Germinal center (tissue), 1 donor: ENCODE data around the gene PAQR5.
"Not testable (repeated sequence)": the region's sequence is repeated elsewhere in the genome, so short reads cannot be mapped to it uniquely, and the experiment has no call there.

Experiments
- DNase-seq: peaks from one replicate; pipeline ENCODE4 v3.0.0; 2012; ENCODE audit warnings: mixed read lengths, low spot score

PAQR5 gene

DNA sequence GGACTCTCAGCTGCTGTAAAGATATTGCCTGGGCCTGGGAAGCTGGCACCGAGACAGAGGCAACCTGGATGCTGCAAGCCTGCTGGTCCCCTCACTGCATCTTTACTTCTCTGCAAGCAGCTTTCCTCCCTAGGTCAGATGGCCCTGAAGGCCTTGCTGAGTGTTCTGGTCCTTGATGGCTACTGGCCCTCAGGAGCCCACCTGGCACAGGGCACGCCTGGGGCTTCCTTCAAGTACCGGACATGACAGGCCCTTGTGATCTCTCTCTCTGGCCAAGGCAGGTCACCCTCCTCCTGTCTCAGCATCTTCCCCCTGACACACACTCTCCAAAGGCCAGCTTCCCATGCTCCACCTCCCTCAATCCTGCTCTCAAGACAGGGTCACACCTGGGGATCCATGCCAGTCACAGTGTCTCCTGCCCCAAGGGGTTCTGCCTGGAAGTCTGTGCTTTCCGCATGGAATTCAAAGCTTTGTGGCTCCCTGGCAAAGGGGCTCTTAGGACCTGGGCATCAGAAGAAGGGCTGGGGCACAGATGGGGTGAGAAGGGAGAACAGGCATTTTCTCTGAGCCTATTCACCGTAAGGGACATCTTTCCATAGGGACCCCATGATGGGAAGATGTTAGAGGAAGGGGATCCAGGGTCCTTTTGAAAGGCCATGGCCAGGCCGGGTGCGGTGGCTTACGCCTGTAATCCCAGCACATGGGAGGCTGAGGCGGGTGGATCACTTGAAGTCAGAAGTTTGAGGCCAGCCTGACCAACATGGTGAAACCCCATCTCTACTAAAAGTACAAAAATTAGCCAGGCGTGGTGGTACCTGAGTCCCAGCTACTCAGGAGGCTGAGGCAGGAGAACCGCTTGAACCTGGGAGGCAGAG lies 4.7 kb upstream of the PAQR5 start:
- no peak for DNase-seq

DNA sequence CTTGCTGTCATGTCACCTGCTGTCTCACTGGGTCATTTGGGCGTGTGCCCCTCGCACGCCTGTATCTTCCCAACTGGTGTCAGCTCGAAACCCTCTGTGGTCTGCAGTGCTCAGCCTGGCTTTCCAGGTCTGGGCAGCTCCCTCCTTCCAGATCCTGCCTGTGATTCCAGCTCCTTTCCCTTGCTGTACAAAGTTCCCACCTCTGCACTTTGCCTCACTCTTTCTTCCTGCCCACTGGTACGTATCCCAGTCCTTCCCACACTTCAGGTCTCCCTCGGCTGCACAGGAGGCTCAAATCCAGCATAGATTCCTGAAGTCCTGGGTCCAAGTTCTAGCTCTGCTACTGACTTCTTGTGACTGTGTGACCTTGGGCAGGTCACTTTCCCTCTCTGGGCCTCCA lies 2.1 kb upstream of the PAQR5 start:
- no peak for DNase-seq

DNA sequence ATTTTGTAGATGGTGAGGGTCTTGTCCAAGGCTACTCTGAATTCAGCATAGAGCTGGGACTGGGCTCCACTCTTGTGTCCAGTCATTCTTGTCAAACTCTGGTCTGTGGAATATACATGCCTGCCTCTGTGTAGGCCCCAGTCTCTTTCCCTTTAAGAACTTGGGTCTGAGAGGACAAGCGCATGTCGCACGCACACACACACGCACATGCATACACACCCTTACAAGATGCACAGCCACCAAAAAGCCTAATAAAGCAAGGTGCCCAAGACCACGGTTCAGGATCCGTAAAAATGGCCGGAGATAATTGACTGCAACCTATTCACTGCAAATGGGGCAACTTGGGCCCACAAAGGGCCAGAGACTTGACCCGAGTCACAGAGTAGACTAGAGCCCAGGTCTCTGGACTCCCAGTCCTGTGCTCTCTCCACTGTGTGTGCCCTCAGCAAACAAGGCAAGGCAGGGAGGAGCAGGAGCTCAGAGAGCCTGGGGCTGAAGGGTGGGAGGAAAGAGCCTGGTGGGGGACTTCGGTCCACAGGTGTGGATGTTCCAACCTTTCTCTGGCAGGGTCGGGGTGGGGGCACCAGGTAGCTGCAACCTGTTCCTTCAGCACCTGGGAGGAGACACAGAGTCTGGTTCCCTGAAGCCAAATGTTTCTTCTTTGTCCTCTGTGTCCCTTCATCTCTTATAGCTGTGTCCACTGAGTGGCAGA lies 914 bp upstream of the PAQR5 start:
- DNase-seq, result no peak

DNA sequence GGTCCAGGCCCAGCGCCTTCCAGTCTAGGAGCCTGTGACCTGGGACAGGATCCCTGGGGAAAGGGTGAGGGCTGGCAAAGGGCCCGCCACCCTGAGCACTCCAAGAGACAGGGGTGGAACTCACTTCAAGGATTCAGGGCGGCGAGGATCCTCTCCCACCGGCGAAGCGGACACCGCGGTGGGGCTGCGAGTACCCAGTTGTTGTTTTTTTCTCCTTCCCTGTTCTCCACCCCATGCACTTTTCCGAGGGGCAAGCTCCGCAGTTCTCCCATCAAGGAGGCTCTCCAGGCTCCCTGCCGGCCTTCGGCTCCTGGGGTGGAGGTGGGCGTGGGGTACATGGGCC lies 387 bp upstream of the PAQR5 start:
- no peak for DNase-seq

DNA sequence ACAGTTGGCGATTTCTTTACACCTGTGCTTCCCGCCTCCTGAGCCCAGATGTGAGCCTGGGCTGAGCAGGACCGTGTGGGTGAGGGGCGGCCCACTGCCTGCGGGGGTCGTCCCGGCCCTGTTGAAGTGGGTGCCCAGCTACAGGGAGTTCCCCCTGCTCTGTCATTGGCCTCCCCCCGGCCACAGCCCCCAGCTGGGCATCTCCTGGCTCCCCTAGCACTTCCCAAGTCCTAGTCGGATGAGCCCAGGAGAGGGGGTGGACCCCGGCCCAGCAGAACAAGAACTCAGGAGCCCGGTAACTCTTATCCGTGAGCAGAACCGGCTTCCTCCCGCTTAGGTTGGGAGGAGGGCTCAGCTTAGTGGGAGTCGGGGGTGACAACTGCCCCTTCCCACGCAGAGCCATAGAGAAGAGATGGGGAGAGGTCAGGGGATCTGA lies 757 bp downstream of the PAQR5 start:
- no peak for DNase-seq

DNA sequence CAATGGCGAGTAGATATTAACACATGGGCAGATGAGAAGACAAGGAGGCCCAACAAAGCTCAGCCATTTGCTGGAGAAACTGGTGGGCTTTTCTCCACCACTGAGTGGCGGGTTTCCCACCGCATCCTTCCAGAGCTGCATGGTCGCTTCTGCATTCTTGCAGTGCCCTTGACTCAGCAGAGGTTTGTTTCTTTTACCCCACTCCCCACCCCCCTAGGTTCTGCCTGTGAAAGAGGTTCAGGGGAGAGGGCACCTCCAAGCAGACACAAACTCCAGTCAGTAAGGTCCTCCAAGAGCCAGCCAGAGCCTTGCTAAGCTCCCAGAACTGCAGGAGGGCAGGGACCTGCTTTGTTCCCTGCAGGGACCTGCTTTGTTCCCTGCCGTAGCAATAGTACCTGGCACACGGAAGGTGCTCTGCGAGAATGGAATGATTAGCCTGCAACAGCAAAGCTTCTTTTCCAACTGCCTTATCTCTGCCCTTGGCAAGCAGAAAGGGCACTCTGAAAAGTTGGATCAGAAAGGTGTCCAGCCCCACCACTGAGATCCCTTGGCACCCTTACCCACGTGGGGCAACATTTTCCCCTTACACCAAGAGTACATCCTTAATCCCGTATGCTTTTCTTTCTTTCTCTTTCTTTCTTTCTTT lies 1.4 kb downstream of the PAQR5 start:
- no peak for DNase-seq

DNA sequence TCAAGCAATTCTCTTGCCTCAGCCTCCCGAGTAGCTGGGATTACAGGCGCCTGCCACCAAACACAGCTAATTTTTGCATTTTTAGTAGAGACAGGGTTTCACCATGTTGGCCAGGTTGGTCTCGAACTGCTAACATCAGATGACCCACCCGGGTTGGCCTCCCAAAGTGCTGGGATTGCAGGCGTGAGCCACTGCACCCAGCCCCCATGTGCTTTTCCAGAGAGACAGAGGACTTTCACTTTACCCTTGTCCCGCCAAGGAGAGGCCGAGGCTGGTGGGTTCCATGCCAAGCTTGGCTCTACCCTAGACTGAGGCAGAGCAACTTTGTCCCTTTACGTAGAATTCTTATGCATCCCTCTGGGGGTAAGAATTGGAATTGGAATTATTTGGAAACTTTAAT lies 2.4 kb downstream of the PAQR5 start:
- DNase-seq, result not testable (repeated sequence)

DNA sequence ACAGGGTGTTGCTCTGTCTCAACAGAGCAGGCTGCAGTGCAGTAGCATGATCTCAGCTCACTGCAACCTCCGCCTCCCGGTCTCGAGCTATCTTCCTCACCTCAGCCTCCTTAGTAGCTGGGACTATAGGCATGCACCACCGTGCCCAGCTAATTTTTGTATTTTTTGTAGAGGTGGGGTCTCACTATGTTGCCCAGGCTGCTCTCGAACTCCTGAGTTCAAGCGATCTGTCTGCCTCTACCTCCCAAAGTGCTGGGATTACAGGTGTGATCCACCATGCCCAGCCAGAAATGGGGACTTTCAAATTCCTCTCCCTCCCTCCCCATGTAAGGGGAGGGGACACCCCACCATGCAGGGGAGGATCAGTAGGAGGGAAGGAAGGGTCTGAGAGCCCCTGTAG lies 3.4 kb downstream of the PAQR5 start:
- DNase-seq, result not testable (repeated sequence)

DNA sequence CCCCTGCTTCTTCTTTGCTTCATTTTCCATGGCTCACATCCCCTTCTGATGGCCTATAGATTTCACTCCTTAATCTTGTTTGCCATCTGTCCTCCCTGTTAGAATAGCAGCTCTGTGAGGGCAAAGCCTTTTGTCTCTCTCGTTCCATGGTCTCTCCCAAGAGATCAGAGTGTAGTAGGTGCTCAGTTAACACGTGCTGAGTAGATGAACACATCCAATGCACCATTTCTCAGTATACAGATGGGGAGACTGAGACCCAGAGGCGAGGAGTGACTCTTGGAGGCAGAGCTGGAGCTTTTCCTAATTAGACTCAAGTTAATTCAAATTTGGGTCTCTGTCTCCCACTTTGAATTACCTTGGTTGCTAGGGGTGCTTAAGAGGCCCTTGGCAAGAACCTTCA lies 4.2 kb downstream of the PAQR5 start:
- DNase-seq, result no peak

DNA sequence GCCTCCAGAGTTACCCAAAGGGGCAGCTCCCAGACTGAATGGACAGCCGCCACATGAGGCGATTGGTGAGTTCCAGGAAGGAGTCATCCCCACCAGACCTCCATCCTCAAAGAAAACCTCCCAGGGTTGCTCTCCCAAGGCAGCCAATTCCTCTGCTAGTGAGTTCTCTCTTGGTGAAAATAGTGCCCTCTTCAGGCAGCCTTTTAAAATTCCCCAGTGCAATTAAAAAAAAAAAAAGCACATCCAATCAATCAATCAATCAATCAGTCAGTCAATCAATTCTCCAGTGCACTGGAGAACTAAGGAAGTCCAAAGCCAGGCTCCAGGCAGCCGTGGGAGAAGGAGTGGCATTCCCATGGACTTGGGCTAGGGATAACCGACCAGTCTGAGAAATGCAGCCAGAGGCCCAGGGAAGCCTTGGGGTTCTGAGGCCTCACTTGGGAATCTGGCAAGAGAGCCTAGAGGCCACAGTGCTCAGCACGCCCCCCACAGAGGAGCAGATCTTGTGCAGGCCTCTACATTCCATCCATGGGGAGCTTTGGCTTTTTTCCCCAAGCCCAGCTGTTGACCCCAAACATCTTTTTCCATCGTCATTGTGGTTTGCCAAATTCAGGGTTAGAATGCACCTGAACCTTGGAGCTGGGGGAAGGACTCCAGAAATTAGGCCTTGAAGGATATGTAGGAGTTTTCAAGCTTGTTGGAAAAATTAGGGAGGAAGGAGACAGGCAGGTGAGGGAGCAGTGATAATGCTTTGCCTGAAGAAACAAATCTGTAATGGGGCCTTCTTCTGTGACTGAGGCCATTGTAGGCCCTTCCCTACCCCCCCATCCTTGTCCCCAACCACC lies 4.8 kb downstream of the PAQR5 start:
- DNase-seq, result no peak

DNA sequence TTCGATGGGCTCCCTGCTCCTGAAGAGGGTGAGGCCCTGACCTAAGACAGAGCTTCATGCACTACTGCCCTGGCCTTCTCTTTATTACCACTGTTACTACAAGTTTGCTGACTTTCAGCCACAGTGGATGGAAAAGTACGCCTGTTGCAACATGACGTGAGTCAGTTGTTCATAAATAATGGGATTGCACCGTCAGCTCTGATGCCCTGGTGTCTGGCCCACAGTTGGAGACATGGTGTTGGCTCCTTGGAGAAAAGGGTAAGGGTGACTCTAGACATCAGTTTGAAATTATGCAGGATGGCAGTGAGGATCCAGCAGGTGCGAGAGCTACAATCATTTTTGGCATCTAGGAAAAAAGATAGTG lies 5.5 kb downstream of the PAQR5 start:
- DNase-seq, result no peak

DNA sequence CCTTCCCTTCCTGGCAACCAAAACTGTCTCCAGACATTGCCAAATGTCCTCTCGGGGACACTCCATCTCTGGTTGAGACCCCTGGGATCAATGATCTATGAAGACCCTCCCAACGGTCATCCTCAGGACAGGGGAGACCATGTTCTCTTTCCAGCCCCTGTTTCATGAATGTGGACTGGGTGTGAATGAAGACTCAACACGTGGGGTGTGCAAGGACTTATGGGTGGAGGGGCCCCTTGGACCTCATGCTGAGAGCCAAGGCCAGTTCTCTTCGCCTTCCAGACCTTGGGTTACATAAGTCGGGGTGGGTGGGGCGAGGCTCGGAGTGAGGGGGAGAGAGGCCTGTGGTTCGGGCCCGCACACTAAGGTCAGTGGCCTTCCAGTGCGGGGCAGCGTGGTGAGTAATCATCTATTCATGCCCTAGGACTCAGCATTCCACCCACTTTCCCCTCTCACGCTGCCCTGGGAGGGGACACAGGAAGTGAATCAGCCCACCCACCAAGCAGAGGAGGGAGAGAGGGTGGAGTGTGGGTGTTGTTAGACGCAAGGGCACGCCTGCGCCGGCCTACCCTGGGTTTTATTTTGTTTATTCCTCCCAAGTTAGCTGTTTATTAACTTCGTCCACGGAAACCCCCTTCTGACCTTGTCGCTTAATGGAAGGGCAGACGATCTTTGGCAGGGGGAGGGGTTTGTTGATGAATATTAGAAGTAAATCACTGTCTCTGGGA lies 6.7 kb downstream of the PAQR5 start:
- DNase-seq, result no peak

DNA sequence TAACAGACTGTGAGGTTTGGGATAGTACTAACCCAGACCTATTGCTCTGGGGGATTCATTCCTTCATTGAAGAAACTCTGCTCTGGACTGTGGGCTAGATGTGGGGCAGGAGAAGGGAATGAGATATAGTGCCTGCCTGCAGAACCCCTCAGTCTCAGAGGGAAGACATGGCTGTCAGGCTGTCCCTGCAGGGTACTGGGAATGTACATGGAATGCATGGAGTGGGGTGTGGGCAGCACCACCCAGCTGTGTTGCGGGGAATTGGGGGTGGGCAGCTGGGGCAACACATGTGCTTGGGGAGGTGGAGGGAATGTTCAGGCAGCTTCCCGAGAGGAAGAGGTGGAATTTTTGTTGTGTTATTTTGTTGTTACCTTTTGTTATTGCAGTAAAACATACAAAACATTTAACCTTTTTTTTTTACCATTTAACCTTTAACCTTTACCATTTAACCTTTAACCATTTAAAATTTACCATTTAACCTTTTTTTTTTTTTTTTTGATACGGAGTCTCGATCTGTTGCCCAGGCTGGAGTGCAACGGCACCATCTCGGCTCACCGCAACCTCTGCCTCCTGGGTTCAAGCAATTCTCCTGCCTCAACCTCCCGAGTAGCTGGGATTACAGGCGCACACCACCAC lies 7.3 kb downstream of the PAQR5 start:
- no peak for DNase-seq

DNA sequence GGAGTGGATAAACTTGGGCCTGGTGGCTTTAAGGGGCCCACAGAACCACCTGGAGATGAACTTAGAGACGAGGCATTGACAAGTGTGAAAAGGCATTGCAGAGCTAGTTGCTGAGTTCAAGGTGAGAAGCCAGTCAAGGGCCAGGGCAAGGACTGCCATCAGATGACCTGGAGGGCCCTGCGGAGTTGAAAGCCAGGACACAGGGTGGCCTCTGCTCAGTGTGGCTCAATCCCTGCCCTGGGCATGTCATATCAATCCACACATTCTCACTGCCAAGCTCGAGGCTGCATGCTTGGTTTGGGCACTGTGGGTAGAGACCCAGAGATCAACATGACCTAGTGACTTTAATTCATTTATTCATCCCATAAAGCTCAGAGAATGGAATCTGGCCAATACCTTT lies 9.2 kb downstream of the PAQR5 start:
- DNase-seq, result no peak

DNA sequence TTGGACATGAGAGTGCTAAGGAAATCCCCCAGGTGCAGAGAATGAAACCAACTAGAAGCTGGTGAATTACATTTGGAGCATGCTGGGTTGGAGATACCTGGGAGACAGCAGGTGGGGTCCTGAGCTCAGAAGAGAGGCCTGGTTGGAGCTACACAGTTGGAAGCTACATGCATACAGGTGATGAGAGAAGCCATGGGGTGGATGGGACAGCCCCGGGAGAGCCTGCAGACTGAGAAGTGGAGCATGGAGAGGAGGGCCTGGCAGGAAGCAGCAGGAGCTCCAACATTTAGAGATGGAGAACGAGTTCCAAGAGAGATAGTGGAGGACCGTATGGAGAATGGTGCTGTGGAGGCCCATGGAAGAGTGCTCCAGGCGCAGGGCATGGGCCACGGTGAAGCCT lies 10.2 kb downstream of the PAQR5 start:
- DNase-seq, result no peak

DNA sequence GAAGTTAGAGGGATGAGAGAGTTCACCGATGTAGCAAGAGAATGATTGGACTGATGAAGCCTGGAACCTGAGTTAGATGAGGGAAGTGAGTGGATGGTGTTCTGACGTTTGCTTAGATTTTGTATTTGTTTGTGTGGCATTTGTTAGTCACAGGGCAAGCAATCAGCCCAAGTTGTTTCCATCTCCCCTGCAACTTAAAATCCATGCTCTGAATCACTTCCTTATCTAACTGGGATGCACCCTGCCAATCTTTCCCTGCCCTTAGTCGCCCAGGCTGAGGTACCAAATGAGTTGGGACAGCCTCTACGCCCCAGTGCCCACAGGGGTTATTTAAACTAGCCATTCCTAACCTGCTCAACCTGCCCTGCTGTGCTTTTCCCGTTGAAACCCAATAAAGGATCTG lies 12.6 kb downstream of the PAQR5 start:
- DNase-seq, result no peak

DNA sequence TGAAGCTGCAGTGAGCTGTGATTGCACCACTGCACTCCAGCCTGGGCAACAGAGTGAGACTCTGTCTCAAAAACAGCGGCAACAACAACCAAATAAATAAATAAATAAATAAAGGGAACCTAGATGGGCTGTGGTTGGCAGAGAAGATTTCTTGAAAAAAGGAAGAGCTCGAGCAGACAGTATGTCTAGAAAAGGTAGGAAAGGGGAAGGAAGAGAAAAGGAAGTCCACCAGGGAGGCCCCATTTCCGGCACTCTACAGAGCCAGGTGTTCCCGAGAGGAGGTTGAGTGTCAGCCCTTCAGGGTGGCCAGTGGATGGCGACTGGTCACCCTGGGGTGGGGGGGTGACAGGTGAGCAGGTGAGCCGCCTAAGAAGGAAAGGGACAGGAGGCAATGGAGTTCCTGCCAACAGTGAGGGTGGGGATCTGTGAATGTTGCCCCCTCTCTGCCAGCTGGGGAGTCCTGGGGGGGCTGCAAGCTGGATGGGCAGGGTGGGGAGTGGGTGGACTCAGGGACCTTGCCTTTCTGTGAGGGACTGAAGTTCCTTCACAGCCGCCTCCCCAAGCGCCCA lies 14.8 kb downstream of the PAQR5 start:
- DNase-seq, result no peak

DNA sequence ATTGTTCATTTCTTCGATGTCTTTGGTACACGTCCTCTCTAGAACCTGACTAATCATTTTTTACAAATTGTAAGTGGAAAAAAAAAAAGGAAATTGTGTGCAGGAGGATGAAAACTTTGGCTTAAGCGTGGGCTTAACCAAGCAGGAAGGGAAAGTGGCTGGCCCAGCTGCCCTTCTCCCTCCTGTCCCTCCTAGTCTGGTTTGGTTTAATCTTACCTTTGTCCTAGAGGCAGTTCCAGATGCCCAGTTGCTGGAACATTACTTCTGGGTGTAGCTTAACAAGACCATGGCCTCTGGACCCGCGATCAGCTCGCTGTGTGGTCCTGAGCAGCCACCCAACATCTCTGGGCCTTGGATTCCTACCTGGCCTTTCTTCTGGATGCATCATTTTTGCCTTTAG lies 15.4 kb downstream of the PAQR5 start:
- DNase-seq, result no peak

DNA sequence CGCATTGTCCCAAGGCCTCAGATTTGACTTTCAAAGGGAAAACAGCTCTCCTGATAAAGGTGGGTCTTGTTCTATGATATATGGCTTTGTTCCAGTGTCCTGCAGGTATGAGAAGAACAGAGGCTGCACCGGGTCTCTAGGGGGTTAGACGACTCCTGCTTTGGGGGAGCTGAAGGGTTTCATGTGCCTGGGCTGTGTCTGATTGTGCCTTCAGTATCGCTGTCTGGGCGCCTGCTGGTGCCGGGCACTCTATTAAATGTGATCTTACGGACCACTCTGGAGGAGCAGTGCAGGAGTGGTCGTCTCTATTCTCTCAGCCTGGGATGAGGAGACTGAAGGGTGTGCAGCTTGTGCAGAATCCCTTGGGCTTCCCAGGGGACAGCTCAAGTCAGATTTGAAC lies 16.0 kb downstream of the PAQR5 start:
- no peak for DNase-seq

DNA sequence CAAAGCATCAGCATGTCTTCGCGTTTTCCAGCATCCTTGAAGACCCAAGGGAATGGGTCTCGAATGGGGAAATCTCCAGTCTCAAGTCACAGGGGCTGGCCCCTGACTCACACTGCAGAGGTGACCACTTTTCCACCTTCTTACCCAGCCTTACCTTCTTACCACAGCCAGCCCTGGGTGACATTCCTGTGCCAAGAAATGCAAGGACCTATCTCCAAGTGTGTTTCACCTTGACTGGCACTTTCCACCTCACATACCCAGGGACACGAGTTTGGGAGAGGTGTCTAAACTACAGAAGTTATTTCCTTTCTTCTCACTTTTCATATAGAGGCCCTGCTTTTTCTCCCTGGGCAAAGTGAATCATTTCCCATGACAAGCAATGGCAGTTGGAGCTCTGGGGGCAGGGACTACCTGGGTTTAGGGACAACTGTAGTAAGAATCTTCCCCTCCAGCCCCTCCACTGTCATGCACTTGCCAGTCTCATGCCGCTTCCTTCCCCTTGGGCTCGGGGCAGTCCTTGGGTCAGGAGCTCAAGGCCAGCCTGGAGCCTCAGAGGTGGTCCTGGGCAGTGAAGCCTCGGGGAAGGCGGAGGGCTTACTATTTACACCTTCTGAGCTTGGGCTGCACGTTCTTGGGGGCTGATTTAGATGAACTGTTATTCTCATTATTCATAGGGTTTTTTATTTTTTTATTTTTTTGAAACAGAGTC lies 16.8 kb downstream of the PAQR5 start:
- no peak for DNase-seq
